Upper lobe of left lung (tissue), 4 donors: Measurements from ENCODE around the gene DOLPP1.

Experiments used
- CTCF ChIP-seq, 6 experiments: fragments of 450-650 bp in 4 of 6; fragments of 200-600 bp in 2 of 6; sonication (generic) in 2 of 6; IDR thresholded peaks; one replicate each; pipeline ENCODE4 v1.5.1; 2016 to 2019; ENCODE audit warnings: antibody characterized with exemption in 6 of 6
- EP300 ChIP-seq, 4 donors: sonication (generic); formaldehyde crosslinking; IDR thresholded peaks; one replicate each; pipeline ENCODE4 v1.5.1; 2017; ENCODE audit warnings: antibody characterized with exemption in 4 of 4, control low read depth in 2 of 4
- POLR2A ChIP-seq, 4 donors: fragments of 450-650 bp; IDR thresholded peaks; one replicate each; pipeline ENCODE4 v1.5.1; 2016 to 2017; ENCODE audit warnings: antibody characterized with exemption in 4 of 4, mild to moderate bottlenecking in 2 of 4
- POLR2AphosphoS5 ChIP-seq, 2 donors: sonication (generic); formaldehyde crosslinking; IDR thresholded peaks; one replicate each; pipeline ENCODE4 v1.5.1; 2017; ENCODE audit warnings: antibody characterized with exemption in 2 of 2

- TF ChIP-seq POLR2A (IDR thresholded peaks at IDR 0.05) (no peak), CTCF (IDR thresholded peaks at IDR 0.05) (no peak), EP300 (IDR thresholded peaks at IDR 0.05) (no peak), POLR2AphosphoS5 (IDR thresholded peaks at IDR 0.05) (no peak)
Measured at GRCh38 chr9:129068110-129068509, 12.8 kb upstream of the DOLPP1 start.
